Calu3 (cell line): ENCODE results near the gene SESTD1. TPM values are rescaled to one million over a fixed set of nuclear protein-coding genes. Genes with fewer than 3 reads are reported as not detected.

Experiments used
- BruUV-seq: library from RNA; stranded (reverse); fragments of 400-500 nt; replicated peaks from 2 replicates; lab custom pipeline; 2021; lab: Mats Ljungman, UMichigan
- CTCF ChIA-PET: fragments of 300-600 bp; sonication (Branson Sonifier 250); formaldehyde crosslinking; loops from one replicate; lab custom pipeline; 2022; ENCODE audit warnings: antibody characterized with exemption; lab: Charles Lee
- DNase-seq: peaks from one replicate; pipeline ENCODE4 v3.0.0; 2022
- H3K27ac Mint-ChIP-seq: one replicate; pipeline ENCODE4 v1.8.0; 2022; ENCODE audit warnings: mixed read lengths; ENCODE audit not compliant: unreplicated experiment
- H3K27me3 Mint-ChIP-seq: one replicate; pipeline ENCODE4 v1.8.0; 2022; ENCODE audit warnings: mixed read lengths; ENCODE audit not compliant: unreplicated experiment
- H3K36me3 Mint-ChIP-seq: one replicate; pipeline ENCODE4 v1.8.0; 2022; ENCODE audit warnings: mild to moderate bottlenecking, moderate library complexity, mixed read lengths; ENCODE audit not compliant: insufficient read depth, unreplicated experiment
- H3K4me1 Mint-ChIP-seq: one replicate; pipeline ENCODE4 v1.8.0; 2022; ENCODE audit warnings: mild to moderate bottlenecking, low read depth, mixed read lengths; ENCODE audit not compliant: unreplicated experiment
- H3K4me3 Mint-ChIP-seq: one replicate; pipeline ENCODE4 v1.8.0; 2022; ENCODE audit warnings: mild to moderate bottlenecking, low read depth, moderate library complexity, mixed read lengths; ENCODE audit not compliant: unreplicated experiment
- H3K9me3 Mint-ChIP-seq: one replicate; pipeline ENCODE4 v1.8.0; 2022; ENCODE audit warnings: low read depth, mixed read lengths; ENCODE audit not compliant: unreplicated experiment
- intact Hi-C: fragments of 100-400 bp; cut with micrococcal nuclease; formaldehyde crosslinking; loops from one replicate; pipeline ENCODE4 v1.10.0; 2022; ENCODE audit not compliant: unreplicated experiment
- total RNA-seq: library from RNA; stranded (reverse); gene quantifications from 2 replicates; pipeline ENCODE4 v1.2.3, GENCODE V29; 2022
- TF ChIP-seq, protein P1 (sequence below): fragments of 200-600 bp; IDR thresholded peaks from one replicate; pipeline ENCODE4 v1.8.0; 2022; ENCODE audit warnings: antibody characterized with exemption; ENCODE audit not compliant: unreplicated experiment

Gene SESTD1
- total RNA-seq, 1 experiment from 2014 or later = 145 TPM

DNA sequence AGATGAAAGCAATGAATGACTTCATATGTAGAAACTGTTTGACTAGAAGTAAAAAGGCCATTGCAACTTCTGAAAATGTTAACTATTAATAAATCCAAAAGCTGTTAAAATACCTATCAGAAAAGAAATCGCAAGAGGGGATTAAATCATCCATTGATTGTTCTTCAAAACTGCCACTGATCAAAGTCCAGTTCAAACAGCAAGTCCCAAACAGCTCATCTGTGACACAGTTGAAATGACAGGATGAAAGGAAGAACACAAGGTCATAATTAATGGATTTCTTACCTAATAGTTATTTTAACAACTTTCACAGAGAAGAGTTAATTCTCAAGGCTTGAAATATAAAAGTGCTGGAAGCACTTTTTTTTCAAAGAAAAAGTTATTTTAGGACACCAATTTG is 90.4 kb downstream of the SESTD1 start:
- intact Hi-C loops = no loop called here
- TF ChIP-seq, protein P1, sequence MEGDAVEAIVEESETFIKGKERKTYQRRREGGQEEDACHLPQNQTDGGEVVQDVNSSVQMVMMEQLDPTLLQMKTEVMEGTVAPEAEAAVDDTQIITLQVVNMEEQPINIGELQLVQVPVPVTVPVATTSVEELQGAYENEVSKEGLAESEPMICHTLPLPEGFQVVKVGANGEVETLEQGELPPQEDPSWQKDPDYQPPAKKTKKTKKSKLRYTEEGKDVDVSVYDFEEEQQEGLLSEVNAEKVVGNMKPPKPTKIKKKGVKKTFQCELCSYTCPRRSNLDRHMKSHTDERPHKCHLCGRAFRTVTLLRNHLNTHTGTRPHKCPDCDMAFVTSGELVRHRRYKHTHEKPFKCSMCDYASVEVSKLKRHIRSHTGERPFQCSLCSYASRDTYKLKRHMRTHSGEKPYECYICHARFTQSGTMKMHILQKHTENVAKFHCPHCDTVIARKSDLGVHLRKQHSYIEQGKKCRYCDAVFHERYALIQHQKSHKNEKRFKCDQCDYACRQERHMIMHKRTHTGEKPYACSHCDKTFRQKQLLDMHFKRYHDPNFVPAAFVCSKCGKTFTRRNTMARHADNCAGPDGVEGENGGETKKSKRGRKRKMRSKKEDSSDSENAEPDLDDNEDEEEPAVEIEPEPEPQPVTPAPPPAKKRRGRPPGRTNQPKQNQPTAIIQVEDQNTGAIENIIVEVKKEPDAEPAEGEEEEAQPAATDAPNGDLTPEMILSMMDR = no peak
- no peak for DNase-seq
- BruUV-seq = no TSS peak
- Mint-ChIP-seq H3K27me3 (no peaks in the 10 kb centered on the region), H3K27ac (no peak overlapping the region), H3K9me3 (no peaks in the 10 kb centered on the region), H3K4me1 (peaks cover 12% of the 10 kb centered on the region), H3K36me3 (peaks cover 22% of the 10 kb centered on the region), H3K4me3 (no peak overlapping the region)
- CTCF ChIA-PET = no interaction called here

DNA sequence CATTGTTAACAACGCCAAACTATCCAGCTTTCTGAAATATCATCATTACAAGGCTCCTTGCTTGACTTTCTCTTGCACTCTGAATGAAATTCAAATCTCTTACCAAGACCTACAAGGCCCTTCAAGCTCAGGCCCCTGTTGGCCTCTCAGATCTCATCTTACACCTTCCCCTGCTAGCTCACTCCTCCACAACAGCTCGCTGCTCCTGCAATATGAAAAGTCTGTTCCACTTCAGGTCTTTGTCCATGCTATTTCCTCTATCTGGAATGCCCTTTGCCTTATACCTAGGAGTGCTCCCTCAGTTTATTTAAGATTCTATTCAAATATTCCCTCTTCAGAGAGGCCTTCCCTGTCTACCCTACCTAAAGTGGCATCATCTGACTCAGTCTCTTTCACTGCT is 91.7 kb downstream of the SESTD1 start:
- TF ChIP-seq, protein P1 = no peak
- no peak overlapping the region for H3K27ac Mint-ChIP-seq
- intact Hi-C loops = no loop called here
- no peak overlapping the region for H3K4me3 Mint-ChIP-seq
- H3K9me3 Mint-ChIP-seq = no peaks in the 10 kb centered on the region
- H3K36me3 Mint-ChIP-seq = peaks cover 22% of the 10 kb centered on the region
- no peak for DNase-seq
- peaks cover 5% of the 10 kb centered on the region for H3K4me1 Mint-ChIP-seq
- CTCF ChIA-PET = no interaction called here
- no TSS peak for BruUV-seq
- H3K27me3 Mint-ChIP-seq = no peaks in the 10 kb centered on the region

DNA sequence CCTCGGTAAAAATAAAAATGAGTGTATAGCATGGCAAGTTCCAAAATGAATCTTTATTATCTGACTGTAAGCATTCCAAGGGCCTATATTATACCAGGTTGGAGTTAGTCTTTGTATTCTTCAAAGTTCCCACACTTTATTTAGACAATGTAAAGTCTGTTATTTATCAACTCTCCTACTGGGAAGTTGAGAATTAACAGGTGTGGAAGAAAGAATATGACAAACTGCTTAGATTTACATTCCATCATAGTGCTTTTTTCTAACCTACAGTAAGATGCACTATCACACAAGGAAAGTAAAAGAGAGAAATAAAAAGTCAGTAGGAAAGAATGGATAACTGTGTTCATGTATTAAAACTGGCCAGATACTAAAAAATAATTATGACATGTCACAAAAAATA is 93.3 kb downstream of the SESTD1 start:
- Mint-ChIP-seq H3K9me3 (no peaks in the 10 kb centered on the region), H3K27ac (no peak overlapping the region), H3K36me3 (peaks cover 30% of the 10 kb centered on the region), H3K4me1 (peaks cover 1% of the 10 kb centered on the region), H3K4me3 (no peak overlapping the region), H3K27me3 (no peaks in the 10 kb centered on the region)
- TF ChIP-seq, protein P1 = no peak
- intact Hi-C loops = no loop called here
- BruUV-seq = no TSS peak
- CTCF ChIA-PET = no interaction called here
- DNase-seq = no peak

DNA sequence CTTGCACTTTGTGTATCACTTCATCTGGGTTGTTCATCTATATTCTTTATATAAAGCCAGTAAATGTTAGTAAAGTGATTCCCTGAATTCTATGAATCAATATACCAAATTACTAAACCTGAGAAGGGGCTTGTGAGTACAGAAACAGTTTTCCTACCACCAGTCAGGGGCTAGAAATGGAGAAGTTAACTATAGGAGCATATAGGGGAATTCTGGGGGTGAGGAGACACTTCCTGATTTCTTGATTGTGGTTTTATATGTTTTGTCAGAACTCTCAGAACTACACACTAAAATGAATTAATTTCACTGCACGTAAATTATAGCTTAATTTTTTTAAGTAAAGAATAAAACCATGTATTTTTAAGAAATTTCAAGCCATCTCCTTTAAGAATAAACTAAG is 93.7 kb downstream of the SESTD1 start:
- H3K27ac Mint-ChIP-seq = no peak overlapping the region
- BruUV-seq = no TSS peak
- H3K27me3 Mint-ChIP-seq = no peaks in the 10 kb centered on the region
- TF ChIP-seq, protein P1 = no peak
- no peak overlapping the region for H3K4me3 Mint-ChIP-seq
- intact Hi-C loops = no loop called here
- CTCF ChIA-PET = no interaction called here
- H3K36me3 Mint-ChIP-seq = peaks cover 32% of the 10 kb centered on the region
- H3K4me1 Mint-ChIP-seq = peaks cover 6% of the 10 kb centered on the region
- DNase-seq = no peak
- H3K9me3 Mint-ChIP-seq = no peaks in the 10 kb centered on the region
